Superior temporal gyrus (tissue), 1 donor: ENCODE results near the gene GOLGA2.
A peak's percentile ranks its signal among the peaks of the same experiment; 100 is the strongest.
"Not testable (repeated sequence)": the region's sequence is repeated elsewhere in the genome, so short reads cannot be mapped to it uniquely, and the experiment has no call there.

ENCODE experiments used
- DNase-seq: peaks from one replicate; pipeline ENCODE4 v3.0.0-alpha.2; 2016; ENCODE audit errors: extremely low spot score

The GOLGA2 gene

DNA sequence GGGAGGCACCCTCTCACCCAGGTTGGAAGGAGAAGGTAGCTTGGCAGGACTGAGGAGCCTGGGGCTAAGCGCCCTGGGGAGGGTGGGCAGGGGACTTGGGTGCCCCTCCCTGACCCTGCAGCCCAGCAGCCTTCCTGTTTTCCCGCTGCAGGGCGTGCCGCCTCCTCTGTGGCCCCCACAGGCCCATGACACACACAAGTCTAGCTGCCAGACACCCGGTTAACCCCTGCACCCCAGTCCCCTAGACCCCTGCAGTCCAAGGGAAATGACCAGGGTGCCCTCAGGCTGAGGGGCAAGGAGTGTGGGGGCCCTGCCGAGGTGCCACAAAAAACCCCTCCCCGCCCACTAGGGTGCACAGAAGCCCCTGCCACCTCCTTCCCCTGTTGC lies 33.0 kb downstream of the GOLGA2 start:
- no peak for DNase-seq

DNA sequence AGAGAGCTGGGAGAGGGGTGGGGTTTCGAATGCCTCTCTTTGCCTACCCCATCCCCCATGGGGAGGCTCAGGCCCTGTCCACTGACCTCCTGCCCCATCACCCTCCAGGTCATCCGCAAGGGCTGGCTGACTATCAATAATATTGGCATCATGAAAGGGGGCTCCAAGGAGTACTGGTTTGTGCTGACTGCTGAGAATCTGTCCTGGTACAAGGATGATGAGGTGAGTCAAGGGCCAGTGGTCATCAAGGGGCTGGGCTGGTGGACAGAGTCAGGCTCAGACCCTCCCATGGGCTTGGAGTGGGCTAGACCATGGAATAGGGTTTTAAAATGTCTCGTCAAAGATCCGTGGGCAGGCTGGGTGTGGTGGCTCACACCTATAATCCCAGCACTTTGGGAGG lies 33.7 kb downstream of the GOLGA2 start:
- no peak for DNase-seq

DNA sequence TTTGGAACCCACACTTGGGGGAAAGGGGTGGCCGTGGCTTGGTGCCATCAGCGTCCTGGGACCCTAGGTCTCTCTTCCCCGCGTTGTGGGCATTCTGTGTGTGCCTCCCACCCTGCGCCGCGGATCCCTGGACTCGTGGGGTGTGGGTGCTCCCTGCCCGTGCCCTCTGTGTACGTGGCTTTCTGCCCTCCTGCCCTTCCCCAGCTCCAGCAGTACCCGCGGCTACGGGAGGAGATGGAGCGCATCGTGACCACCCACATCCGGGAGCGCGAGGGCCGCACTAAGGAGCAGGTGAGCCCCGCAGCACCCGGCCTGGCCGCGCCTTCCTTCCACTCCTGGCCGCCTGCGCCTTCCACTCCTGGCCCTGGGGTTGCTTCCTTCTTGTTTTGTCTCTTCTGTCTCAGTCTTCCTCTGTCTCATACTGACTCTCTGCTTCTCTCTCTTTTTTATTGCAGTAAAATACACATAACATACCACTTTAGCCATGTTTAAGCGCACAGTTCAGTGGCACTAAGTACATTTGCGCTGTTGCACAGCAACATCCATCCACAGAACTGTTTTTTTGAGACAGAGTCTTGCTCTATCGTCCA lies 41.9 kb downstream of the GOLGA2 start:
- DNase-seq, result no peak

DNA sequence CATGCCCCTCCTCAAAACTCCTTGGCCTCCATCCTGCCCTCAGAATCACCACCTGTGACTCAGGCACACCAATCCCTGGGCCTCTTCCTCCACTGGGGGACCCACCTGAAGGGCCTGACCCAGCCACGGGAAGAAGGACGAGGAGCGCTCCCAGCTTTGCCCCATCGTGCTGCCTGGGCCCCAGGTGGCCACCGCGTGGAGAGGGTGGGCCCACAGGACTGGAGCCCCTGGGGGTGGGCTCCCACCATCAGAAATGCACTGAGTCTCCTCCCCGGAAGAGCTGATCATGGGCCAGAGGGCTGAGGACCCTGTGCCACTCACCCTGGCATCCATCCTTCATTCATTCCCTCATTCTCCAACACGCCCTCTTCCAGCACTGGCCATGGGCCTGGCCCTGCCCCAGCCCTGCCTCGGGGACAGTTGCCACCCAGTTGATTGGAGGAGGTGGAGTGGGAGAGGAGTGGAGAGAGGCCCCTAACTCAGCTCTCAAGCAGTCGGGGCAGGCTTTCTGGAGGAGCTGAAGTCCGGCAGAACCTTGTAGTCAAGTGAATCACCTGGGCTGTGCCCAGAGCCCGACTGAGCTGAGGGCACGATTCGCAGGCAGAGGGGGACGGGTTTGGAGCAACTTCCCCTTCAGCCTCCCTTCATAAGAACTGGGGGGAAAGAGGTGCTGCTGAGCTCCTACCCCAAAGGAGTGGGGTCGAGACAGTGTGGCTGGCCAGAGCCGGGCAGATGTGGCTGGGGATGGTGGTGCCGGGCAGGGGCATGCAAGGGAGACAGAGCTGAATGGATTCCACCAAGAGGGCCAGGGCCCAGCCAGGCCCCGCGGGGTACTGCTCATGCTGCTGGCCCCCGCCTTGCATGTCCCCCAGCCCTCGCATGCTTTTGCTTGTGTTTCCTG lies 43.0 kb downstream of the GOLGA2 start:
- no peak for DNase-seq

DNA sequence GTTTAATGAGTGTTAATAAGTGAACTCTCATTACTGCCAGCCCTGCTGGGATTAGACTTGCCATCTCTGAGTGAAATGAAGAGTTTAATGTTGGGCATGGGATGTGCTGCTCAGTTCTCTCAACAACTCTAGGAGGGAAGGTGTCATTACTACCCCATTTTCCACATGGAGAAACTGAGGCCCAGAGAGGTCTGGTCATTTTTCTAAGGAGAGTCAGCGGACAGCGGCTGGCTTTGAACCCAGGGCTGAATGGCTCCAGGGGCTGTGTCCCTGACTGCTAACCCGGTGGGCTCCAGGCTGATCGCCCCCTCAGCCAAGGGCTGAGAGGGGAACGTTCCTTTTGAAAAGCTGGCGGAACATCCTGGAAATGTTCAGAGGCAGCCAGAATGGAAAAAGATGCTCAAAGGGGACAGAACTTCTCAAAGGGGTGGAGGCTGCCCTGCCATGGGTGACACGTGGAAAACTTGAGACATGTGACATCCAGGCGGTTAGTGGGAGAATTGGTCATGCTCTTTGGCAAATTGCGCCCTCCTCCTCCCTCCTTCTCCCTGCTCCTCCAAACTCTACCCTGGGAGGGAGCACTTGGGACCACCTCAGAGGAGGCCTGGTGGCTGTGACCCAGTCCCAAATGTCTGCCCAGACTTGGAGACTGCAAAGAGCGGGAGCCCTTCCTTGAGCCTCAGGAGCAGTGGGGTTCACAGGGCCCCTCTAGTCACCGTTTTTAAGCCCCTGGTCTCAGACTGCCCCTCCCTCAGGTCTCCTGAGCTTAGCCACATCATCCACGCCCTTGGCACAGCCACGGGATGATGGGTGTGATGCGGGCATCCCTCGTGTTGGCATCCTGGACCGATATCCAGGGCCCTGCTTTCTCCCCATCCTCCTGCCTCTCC lies 43.9 kb downstream of the GOLGA2 start:
- no peak for DNase-seq

DNA sequence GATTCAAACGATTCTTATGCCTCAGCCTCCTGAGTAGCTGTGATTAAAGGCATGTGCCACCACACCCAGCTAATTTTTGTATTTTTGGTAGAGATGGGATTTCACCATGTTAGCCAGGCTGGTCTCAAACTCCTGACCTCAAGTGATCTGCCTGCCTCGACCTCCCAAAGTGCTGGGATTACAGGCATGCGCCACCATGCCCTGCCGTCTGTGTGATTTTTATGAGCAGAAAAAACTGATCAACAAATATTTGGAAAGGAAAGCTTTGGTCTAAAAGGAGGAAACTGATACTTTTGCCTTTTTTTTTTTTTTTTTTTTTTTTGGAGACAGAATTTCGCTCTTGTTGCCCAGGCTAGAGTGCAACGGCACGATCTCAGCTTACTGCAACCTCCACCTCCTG lies 44.9 kb downstream of the GOLGA2 start:
- not testable (repeated sequence) for DNase-seq

DNA sequence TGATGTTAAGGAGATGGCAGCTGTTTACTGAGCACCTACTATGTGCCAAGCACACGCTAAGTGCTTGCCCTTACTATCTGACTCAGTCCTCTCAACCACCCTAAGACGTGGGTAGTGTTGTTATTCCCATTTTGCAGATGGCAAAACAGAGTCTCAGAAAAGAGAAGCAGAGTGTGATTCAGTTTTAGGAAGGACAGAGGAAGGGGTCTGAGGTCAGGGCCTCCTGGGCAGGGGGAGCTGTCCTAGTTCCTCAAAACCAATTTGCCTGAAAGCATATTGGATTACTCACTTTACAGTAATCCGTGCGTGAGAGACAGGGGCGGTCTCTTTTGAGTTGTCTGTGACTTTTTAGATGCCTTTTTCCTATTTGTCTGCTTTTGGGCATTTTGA lies 49.4 kb downstream of the GOLGA2 start:
- no peak for DNase-seq

DNA sequence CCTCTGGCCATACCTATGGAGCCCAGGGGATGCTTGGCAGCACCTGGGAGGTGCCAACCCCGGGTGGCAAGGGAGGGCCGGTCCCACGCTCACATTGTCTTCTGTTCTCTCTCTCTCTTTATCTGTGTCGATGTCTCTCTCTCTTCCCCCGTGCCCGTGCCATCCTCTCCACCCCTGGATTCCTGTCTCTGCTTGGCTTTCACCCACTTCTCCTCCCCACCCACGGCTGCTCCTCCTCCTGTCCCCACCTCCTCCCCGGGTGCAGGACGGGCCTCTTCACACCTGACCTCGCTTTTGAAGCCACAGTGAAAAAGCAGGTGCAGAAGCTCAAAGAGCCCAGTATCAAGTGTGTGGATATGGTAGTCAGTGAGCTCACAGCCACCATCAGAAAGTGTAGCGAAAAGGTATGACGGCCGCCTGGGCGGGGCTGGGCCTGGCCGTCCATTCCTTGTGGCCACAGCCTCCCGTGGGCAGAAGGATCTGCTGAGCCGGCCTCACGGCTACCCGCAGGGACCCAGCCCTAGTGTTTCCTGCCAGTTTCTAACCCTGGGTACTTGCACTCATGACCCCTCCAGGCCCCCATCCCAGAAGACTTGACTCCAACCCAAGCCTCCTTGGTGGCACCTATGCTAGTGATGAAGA lies 49.9 kb downstream of the GOLGA2 start:
- DNase-seq, result no peak

DNA sequence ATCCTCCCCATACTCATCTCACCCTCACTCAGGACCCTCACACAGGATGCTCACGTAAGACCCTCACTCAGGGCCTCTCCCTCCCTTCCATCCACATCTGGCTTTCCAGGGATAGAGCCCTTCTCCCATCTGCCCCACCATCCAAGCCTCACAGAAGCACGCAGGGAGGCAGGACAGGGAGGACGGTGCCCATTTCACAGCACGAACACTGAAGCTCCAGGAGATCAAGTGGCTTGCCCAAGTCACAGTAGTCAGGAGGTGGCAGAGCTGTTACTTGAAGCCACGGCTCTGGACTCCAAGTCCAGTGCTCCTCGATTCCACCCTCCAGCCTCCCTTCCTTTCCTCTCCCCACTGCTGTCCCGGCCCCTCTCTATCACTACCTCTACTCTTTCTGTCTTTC lies 50.9 kb downstream of the GOLGA2 start:
- no peak for DNase-seq

DNA sequence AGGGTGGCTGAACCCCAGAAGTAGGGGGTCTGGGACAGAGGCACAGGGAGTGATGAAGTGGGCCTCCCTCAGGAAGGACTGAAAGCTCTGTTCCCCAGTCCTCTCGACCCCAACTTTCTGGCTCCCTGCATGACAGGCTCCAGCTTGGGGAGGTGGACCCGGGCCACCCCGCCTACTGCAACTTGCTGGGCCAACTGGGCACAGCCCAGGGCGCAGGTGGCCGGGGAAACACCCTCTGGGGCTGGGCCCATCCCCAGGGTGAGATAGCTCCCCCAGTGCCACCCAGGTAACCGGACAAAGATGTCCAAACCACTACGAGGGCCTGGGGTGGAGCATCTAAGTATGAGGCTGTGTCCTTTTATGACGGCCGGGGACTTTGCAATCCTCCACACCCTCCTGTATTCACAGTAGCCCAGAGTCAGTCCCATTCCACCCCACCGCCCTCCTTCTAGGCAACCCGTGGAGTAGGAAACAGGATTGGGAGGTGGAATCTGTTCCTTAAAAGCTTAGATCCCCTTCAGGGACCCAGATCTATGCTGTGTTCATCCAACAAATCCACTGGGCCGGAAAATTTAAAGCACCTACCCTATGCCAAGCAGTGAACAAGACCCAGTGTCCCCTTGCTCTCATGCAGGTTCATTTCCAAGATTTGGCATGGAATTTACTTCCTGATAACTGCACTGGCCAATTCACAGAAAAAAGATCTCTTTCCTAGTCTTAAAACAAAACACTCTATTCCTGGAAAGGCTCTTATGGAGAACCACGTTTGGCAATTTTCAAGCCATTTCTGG lies 52.7 kb downstream of the GOLGA2 start:
- DNase-seq, result no peak

DNA sequence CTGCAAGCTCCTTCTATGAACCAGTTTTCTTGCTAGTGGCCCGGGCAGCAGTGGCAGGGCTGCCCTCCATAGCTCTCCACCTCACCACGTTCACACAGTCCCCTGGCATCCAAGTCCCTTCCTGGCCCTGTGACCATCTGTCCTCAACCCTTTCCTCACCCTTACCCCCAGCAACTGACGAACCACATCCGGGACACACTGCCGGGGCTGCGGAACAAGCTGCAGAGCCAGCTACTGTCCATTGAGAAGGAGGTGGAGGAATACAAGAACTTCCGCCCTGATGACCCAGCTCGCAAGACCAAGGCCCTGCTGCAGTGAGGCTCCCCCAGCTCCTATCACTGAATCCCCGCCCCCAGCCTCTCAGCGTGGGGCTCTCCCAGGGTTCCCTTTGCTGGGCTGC lies 53.8 kb downstream of the GOLGA2 start:
- DNase-seq, result no peak

DNA sequence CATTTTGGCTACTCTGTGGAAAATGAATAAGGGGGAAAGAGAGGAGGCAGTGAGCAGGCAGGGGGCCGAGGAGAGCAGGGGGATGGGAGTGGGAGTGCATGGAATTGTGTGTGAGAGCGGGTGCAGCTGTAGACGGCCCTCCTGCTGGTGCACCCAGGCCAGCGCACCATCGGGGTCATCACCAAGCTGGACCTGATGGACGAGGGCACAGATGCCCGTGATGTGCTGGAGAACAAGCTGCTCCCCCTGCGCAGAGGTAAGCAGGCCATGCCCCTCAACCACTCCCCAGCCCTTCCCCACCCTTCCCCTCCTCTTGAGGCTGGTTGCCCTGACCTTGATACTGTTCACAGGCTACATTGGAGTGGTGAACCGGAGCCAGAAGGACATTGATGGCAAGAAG lies 56.0 kb downstream of the GOLGA2 start:
- no peak for DNase-seq

DNA sequence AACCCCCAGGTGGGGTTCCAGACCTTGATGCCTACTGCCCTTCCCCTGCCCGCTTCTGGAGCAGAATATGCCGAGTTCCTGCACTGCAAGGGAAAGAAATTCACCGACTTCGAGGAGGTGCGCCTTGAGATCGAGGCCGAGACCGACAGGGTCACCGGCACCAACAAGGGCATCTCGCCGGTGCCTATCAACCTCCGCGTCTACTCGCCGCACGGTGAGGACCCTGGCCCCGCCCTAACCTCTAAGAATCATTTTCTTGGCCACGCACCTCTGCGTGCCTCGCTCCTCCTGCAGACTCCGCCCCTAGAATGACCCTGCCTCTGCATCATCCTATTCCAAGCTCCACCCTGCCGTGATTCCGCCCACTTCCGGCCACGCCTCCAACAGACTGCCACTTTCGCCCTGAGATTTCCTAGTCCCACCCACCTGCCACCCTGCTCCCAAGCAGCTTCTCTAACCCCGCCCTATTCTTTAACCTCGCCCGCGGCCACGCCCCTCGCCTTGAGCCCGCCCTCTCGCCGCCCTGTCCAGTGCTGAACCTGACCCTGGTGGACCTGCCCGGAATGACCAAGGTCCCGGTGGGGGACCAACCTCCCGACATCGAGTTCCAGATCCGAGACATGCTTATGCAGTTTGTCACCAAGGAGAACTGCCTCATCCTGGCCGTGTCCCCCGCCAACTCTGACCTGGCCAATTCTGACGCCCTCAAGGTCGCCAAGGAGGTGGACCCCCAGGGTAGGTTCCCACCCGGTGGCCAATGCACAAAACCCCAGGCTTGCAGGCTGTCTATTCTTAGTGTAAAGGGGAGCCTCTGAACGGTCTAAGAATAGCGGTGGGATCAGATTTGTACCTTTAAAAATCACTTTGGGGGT lies 57.1 kb downstream of the GOLGA2 start:
- peak; percentile 75 for DNase-seq

DNA sequence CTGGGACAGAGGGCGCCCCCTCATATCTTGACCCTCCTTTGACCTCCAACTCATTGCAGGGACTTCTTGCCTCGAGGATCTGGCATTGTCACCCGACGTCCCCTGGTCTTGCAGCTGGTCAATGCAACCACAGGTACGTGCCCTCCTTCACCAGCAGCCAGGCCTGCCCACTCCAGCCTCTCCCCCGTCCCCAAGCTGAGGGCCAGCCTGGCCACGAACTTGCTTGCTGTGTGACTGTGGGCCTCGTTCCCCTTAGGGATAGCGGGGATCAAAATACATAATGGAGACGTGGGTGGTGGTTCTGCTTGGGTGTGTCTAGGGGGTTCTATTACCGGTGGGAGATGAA lies 57.7 kb downstream of the GOLGA2 start:
- DNase-seq, result no peak

DNA sequence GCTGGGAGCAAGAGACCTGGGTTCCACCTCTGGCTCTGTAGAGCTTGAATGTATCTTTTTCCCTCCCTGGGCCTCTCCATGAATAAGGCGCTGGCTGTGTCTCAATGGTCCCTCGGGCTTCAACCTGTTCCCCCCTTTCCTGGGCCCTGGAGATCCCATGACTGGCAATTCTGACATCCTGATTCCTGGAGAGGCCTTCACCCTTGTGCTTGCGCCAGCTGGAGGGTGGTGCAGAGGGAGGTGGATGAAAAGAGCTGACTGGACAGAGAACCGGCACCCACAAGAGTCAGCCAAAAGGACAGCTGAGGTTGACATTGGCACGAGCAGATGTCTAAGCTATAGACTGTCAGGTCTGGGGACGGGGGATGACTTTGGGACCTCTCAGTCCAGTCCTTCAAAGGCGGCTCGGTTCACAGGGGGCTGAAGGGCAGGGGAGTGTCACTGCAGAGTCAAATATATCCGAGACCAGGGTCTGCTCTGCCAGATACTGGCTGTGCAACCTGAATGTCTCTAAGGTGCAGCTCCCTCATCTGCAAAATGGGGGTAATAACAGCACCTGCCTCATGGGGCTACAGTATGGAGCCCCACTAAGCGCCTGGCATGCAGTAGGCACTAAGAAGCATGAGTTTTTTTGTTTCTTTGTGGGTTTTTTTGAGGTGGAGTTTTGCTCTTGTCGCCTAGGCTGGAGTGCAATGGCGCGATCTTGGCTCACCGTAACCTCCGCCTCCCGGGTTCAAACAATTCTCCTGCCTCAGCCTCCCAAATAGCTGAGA lies 58.8 kb downstream of the GOLGA2 start:
- DNase-seq, result no peak

DNA sequence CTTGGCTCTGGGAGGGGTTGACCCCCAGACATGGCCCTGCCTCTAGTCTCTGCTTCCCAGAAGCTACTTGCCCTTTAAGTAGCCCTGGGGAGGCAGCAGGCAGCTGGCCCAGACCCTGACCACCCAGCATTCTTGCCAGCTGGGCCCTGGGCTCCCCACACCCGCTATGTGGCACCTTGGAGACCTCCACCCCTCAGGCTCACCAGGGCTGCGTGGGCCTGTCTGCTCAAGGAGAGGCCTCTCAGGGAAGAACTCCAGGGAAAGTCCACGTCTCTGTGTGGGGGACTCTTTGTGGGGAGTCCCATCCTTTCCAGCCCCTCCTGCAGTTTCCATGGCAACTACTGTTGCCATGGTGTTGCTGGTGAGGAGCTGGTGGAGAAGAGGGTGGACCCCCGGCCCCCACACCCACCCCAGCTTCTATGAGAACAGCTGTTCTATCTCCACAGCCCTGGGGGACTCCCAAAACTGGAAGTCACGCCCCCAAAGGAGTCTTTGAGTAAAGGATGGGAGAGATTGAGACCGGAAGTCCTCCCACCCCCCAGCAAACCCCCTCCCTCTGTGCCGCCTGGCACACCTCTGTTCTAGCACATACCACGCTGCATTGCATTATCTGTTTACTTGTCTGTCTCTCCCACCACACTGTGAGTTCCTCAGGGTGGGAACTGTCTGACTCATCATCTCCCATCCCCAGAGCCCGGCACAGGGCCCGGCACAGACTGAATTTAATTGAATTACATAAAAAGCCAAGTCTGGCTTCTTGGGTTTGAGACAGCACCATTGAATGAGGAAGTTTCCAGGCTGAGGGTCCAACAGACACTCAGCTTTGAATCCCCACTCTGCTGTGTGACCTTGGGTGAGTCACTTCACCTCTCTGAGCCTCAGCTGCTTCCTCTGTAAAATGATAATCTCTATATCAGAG lies 60.1 kb downstream of the GOLGA2 start:
- DNase-seq, result no peak

DNA sequence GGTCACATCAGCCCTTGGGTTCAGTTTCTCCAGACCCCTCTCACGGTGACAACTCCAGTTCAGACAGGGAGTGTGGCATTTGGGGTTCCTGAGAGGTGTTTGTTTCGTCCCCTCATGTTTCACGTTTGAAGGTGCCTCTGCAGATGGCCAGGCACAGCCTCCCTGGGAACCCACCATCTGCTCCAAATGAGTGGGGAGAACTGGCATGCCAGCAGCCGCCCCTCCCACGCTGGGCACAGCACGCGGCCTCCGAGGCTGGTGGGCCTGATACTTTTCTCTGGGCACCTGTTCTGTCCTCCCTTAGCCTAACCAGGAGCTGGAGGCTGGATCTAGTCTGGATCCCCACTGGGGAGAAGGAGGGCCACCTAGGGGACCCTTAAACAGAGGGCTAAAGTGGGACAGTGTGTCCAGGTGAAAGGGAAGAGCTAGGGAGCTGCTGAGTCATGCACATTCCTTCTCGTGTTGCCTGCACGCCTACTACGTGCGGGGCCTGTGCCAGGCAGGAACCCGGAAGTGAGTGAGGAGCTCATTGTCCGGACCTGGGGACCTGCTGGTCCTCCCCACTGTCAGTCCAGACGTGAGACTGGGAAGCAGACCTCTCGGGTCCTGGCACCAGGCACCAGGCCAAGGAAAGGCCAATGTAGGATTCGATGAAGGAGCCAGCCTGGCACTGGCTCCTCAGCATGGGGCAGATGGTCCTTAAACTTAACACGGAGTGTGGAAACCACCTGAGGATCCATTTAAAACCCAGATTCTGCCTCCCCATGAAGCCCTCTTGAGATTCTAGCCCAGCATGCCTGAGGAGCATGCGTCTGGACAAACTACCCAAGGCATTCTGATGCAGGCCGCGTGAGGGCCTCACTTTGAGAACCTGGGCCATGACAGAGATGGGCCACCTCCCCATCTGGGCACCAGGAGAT lies 61.0 kb downstream of the GOLGA2 start:
- no peak for DNase-seq
